GM18907 (cell line): ENCODE results near the gene RNF220.

Experiments
- ATAC-seq: cut with Tn5 transposase; IDR thresholded peaks from one replicate; pipeline ENCODE4 v1.9.1; 2021; ENCODE audit warnings: mild to moderate bottlenecking, moderate library complexity; ENCODE audit not compliant: unreplicated experiment

RNF220 gene

DNA sequence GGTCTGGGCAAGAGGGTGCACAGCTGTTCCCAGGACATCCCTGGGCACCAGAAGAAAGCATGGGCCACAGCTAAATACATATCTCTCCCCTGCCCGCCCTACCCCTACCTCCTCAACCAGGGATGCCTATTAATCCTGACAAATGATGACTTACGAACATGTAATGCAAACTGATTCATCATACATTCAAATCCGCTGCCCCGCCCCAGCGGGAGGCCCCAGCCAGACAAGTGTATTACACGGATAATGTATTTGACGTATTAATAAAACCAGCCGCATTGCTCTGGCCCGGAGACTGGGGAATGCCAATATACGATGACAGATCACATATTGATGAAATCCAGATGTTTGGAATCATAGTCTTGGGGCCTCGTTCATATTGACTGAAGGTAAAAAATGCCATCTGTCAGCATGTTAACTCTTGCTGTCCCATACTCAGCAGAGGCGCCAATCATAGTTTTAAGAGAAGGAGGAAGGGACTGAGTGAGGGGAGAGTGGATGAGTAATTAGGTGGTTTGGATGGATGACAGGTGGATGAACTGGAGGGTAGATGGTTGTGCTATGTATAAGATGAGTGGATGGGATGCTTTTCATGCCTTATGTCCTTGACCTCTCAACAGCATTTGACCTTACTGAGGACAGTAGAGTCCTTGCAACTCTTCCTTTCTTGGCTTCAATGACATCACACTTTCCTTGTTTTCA lies 201.0 kb downstream of the RNF220 start:
- ATAC-seq, result no peak

- no peak for ATAC-seq
Measured at GRCh38 chr1:44606701-44607281, 201.7 kb downstream of the RNF220 start.

DNA sequence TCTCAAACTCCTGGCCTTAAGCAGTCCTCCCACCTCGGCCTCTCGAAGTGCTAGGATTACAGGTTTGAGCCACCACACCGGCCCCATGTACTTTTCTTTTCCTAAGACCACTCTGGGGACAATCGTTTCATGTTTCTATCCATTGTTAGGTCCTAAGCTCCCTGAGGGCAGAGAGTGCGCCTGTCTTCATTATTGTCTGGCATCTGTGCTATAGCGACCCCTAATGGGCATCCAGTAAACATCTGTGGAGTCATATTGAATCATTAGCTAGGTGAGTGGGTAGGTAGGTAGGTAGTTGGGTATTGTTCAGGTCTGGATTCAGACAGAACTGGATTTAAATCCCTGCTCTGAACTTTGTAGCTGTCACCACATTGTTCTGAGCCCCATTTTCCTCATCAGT lies 203.1 kb downstream of the RNF220 start:
- ATAC-seq, result no peak

GRCh38 chr1:44609412-44609767 lies 204.3 kb downstream of the RNF220 start:
- no peak for ATAC-seq

DNA sequence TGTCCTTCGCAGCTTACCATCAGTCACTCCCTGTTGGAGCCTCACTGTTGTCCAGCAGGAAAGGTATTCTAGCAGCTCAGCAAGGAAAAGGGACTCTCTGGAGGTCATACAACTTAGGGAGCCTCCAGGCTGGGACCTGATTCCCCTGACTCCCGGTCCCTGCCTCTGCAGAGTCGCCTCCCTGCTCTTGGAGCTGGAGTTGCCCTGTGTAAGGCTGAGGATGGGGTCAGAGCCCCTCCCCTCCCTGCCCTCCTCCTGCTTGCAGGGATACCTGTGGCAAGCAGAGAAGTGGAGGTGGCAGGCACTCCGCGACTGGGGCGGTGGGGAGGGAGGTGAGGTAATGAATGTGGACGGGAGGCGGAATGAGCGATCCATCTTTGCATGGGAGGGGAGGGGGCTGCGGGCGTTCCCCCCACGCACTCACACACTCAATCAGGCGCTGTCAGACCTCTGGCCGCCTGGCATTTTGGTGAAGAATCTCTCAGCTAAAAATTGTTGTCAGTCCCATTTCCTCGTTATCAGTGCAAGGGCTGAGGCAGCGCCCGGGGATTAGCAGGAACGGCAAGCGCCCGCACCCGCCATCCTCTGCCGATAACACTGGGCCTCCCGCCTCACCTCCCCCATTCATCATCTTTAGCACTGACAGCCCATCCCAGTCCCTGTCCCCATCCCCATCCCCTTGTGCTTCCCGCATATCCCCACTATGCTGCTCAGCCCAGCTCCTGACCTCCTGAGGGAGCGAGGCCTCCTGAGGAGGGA lies 204.9 kb downstream of the RNF220 start:
- no peak for ATAC-seq

GRCh38 chr1:44610527-44611148 lies 205.6 kb downstream of the RNF220 start:
- no peak for ATAC-seq

GRCh38 chr1:44611419-44611818 lies 206.4 kb downstream of the RNF220 start:
- no peak for ATAC-seq

DNA sequence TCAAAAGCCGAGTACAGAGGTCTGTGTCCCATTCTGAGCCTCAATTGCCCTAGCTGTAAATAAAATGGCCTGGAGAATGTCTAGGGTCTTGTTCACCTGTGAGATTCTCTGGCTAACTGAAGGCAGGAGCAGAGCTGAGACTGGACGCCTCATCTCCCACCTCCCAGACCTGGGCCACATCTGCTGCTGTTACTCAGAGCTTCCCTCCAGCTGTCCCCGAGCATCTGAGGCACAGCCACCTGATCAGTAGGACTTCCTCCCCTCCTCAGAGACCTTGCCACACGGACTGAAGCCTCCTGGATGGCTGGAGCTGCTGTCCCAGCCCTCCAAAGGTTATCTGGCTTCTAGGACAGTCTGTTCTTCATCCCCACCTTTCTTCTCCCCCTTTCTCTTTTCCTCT lies 206.8 kb downstream of the RNF220 start:
- ATAC-seq, result no peak

- no peak for ATAC-seq
Measured at GRCh38 chr1:44613941-44614340, 208.9 kb downstream of the RNF220 start.

DNA sequence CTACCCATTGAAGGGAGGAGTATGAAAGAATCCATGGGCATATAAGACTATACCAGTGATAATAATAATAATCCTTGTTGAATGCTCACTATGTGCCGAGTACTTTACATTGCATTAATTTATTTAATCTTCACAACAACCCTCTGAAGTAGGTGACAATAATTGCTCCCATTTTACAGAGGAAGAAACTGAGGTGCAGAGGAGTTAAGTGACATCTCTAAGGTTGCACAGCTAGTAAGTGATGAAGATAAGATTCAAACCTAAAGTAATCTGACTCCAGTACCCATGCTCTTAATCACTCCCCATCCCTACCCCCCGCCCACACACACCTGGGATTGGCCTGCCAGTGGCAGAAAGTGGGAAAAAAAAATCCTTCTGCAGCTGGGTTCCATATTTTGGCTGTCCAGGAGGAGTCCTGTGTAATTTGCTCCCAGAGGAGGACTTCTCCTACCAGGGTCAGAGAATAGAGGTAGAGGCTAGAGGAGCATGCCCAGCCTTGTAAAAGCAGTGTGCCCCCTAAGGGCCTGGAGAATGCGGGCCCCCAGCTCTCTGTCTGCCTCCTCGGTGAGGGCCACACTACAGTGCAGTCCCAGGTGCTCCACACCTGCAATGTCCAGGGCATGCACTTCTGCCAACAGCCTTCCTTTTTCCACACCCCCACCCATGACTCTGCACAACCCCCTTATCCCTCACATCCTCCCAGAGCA lies 211.4 kb downstream of the RNF220 start:
- no peak for ATAC-seq

DNA sequence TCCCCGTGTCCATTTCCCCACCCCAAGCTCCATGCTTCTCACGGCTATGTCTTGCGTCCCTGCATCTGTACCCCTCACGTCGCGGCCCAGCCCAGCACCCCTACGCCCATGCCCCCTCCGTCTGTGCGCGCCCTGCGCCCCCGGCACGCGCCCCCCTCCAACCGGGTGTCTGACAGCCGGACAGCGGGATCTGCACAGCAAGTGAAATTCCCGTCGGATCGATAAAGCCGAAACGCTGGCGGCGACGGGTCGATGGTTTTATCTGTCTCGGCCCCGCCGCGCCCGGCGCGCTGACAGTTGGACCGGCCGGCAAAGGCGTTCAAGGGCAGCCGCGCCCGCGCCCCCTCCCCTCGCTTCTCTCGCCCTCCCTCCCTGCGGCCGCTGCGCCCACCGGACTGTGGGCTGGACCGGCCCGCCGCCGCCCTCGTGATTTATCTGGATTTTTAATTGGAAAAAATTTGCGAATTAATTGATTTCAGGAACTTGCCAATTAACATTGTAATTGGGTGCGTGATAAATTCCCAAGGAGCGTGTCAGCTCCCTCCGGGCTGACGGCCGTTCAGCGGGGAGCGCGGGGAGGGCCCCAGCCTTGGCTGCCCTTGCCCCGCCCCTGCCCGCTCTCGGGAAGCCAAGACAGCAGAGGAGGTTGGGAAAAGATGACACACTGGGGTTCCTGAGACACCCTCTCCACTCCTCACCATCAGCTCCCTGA lies 212.1 kb downstream of the RNF220 start:
- ATAC-seq, result no peak

DNA sequence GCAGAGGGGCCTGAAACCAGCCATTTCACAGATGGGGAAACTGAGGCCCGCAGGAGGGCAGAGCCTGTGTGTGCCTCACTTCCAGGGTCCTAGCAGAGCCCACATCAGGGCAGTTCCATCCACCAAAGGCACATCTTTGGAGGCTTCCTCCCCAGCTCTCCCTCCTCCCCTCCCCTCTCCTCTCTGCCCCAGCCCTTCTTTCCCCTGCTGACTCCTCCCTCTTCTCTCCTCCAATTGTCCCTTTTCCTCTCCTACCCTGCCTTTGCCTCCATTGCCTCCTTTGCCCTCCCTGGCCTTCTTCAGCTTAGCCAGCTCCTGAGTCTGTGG lies 212.6 kb downstream of the RNF220 start:
- ATAC-seq, result no peak

GRCh38 chr1:44619261-44619900 lies 214.3 kb downstream of the RNF220 start:
- ATAC-seq, result no peak

GRCh38 chr1:44620072-44620471 lies 215.0 kb downstream of the RNF220 start:
- ATAC-seq, result no peak

GRCh38 chr1:44621841-44622286 lies 216.8 kb downstream of the RNF220 start:
- ATAC-seq, result no peak

DNA sequence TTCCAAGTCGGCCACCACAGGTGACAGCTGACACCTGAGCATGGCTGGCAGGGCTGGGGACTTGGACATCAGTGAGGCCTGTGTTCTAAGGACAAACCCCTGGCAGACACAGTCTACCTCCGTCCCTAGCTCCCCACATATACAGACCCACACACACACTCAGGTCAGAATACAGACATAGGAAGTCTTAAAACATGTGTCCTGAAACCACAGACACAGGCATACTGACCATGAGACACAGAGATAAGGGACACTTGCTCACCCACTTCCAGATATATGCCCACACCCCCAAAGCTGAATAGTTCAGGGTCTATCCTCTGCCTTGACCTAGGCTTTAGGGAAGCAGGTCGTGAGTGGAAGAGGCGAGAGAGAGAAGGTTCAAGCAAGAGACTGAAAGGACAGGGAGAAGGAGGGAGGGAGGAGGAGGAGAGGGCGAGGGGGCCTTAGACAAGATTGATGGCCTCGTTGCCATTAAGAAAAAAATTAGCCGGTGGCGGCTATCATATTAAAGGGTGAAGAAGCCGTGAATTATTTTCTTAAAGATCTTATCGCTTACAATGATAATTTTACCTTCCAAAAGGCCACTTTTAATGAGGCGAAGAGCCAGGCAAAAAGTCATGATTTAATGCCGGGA lies 219.3 kb downstream of the RNF220 start:
- ATAC-seq, result no peak

- ATAC-seq, result no peak
Measured at GRCh38 chr1:44625348-44625747, 220.3 kb downstream of the RNF220 start.

DNA sequence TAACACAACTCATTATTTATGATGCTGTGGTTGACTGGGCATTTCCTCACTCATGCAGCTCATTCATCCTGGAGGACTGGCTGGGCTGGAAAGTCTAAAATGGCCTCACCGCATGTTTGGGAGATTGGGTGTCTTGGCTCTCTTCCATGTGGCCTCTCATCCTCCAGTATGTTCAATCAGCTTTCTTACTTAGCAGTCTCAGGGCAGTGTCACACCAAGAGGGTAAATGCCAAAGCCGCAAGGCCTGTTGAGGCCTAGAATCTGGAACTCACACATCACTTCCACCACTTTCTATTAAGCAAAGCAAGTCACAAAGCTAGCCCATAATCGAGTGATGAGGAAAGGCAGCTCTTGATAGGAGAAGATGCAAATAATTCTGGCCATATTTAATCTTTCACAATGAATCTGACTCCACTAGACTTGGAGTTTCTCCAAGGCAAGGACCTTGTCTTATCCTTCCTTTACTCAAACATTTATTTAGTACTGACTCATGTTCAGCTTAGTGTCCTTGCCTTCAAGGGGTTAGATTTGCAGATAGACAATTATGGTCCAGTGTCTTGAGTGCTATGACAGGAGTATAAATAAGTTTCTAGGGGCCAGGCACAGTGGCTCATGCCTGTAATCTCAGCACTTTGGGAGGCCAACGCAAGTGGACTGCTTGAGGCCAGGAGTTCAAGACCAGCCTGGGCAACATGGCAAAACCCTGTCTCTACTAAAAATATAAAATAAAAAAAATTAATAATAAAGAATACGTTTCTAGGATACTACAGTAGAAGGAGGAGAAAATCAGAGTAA lies 224.1 kb downstream of the RNF220 start:
- ATAC-seq, result no peak

DNA sequence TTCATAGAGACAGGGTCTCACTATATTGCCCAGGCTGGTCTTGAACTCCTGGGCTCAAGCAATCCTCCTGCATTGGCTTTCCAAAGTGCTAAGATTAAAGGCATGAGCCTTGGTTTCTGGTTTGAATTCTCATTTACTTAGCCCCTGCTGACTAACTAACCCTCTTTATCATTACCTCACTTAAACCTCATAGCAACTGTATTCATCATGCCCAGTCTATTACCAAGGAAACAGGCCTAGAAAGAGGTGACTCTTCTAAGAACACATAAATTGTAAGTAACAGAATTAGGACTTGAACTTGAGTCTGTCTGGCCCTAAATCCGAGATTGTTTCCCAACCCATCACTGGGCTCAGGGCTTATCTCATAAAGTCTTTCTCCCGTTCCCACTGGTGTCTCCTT lies 225.1 kb downstream of the RNF220 start:
- no peak for ATAC-seq
